HT1080 (cell line): ENCODE results near the gene ZNF552. TPM values are rescaled to one million over a fixed set of nuclear protein-coding genes. Genes with fewer than 3 reads are reported as not detected.
A peak's percentile ranks its signal among the peaks of the same experiment; 100 is the strongest.
"Not testable (repeated sequence)": the region's sequence is repeated elsewhere in the genome, so short reads cannot be mapped to it uniquely, and the experiment has no call there.

Source experiments
- DNase-seq: peaks from one replicate; pipeline ENCODE4 v3.0.0-alpha.2; 2015; ENCODE audit warnings: low read depth
- total RNA-seq: library from RNA; depleted of rRNA; stranded (reverse); fragments of >200 nt; shearing (Covaris generic); gene quantifications from 2 replicates; pipeline ENCODE4 v1.2.3, GENCODE V29; 2014

The ZNF552 gene
- total RNA-seq, 1 experiment from 2014 or later, result 6.7 TPM

DNA sequence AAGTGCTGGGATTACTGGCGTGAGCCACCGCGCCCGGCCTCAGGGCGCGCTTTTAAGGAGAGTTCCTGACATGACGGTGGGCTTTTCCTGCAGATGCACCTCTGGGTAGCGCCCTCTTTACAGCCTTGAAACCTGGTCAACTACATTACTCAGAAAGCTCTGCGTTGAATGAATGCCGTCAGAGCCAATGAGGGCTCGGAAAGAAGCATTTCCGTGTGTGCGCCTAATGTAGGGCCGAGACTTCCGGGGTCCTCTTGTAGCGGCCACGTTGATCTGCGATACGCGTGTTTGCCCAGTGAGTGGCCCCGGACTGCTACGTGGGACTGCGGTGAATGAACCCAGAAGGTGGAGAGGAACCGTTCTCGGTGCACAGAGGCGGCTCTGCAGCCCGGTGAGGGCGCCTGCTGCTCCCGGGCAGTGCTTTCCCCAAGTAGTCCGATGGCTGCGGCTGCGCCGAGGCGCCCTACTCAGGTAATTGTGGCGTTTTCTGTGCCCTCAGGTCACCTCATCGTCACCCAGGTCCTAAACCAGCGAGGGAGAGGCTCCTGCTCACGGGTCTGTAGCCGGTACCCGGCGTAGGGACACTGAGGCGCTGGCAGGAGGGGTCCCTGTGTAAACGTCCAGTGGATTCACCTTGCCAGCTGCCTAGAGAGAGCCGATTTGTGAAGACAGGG, 4.9 kb upstream of the ZNF552 start:
- peak; percentile 90 for DNase-seq

DNA sequence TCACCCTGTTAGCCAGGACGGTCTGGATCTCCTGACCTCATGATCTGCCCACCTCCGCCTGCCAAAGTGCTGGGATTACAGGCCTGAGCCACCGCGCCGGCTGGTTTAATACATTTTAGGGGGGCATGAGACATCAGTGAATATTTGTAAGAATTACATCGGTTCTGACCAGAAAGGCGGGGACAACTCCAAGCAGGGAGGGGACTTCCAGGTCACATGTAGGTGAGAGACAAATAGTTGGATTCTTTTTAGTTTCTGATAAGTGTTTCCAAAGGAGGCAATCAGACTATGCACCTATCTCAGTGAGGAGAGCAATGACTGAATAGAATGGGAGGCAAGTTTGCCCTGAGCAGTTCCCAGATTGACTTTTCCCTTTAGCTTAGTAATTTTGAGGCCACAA, 3.7 kb upstream of the ZNF552 start:
- DNase-seq, result no peak

DNA sequence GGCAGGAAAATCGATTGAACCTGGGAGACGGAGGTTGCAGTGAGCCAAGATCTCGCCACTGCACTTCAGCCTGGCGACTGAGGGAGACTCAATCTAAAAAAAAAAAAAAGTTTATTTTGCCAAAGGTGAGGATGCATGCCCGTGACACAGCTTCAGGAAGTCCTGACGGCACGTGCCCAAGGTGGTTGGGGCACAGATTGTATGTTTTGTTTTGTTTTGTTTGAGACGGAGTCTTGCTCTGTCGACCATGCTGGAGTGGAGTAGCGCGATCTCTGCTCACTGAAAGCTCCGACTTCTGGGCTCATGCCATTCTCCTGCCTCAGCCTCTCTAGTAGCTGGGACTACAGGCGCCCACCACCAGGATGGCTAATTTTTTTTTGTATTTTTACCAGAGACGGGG, 3.3 kb upstream of the ZNF552 start:
- no peak for DNase-seq

DNA sequence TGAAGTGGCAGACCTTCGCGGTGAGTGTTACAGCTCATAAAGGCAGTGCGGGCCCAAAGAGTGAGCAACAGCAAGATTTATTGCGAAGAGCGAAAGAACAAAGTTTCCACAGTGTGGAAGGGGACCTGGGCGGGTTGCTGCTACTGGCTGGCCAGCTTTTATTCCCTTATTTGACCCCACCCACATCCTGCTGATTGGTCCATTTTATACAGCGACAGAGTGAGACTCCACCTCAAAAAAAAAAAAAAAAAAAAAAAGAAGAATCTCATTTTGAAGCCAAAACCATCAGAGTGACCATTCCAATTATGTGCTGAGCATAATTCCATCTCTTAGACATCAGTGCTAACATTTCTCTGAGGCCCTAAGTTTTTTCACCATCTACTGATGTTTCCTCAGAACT, 1.9 kb upstream of the ZNF552 start:
- no peak for DNase-seq

DNA sequence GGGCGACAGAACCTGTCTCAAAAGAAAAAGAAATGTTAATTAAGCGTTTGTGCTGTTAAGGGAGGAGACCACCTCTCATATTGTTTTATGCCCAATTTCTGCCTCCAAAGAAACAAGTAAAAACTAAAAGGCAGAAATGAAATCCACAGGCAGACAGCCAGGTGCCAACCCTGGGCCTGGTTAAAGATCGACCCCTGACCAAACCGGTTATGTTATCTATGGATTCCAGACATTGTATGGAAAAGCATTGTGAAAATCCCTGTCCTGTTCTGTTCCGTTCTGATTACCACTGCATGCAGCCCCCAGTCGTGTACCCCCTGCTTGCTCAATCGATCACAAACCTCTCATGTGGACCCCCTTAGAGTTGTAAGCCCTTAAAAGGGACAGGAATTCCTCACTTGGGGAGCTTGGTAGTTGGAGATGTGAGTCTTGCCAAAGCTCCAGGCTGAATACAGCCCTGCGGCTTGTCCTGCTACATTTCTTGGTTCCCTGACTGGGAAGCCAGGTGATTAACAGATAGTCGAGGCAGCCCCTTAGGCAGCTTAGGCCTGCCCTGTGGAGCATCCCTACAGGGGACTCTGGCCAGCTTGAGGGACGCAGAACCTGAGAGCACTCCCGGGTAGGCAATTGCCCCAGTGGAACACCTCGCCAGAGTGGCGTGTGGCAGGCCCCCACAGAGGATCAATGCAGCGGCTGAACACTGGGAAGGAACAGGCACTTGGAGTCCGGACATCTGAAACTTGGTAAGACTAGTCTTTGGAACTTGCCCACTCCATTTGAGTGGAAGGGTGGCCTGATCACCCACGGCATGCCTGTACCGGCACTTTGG, 748 bp upstream of the ZNF552 start:
- DNase-seq, result no peak

DNA sequence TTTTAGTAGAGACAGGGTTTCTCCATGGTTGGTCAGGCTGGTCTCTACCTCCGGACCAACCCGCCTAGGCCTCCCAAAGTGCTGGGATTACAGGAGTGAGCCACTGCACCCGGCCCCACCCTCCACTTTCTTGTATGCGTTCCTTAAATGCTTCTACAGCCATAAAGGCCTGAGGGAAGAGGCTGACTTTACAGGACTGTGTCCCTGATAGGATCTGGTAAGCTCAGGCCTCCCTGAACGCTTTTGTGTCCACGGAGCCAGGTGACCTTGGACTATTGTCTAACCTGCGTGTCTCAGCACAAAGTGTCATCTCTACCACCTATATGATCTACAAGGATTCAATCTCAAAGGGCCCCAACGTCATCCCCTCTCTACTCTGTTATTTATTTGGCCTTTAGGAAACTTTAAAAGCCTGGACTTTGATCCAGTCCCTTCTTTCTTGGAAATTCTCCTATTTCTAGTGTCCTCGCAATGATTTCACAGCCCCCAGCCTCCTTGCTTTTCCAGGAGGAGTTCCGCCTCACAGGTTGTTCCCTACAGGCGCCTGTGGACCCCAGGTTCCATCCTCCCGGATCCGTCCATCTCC, 701 bp downstream of the ZNF552 start:
- no peak for DNase-seq

DNA sequence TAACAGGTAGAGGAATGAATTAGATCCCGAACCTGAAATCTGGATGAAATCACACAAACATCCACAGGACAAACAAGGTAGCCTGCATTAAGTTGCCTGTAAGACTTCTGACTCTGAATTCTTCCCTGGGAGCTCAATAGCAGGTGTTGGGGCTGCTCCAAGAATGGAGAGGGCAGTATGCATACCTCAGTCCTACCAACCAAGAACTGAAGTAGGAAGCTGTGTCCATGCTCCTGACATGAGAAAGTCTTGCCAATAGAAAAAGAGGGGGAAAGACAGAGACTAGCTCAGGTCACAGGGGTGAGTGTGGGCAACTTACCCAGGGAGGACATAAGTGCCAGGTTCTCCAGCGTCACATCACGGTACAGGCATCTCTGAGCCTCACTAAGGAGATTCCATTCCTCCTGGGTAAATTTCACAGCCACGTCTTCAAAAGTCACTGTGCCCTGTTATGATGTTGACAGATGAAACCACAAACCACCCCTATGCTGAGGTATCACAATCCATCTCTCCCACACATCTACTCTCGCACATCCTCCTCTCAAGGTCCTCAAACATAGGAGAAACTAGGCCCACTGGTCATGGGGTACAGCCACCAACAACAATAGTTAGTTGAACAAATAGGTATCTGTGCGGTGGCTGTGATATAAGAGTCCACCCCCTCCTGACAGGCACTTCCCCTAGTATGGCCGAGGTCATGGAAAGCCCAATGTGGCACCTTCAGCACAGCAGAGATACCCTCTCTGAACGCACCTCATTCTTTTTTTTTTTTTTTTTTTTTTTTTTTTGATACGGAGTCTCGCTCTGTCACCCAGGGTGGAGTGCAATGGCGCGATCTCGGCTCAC, 1.5 kb downstream of the ZNF552 start:
- not testable (repeated sequence) for DNase-seq

DNA sequence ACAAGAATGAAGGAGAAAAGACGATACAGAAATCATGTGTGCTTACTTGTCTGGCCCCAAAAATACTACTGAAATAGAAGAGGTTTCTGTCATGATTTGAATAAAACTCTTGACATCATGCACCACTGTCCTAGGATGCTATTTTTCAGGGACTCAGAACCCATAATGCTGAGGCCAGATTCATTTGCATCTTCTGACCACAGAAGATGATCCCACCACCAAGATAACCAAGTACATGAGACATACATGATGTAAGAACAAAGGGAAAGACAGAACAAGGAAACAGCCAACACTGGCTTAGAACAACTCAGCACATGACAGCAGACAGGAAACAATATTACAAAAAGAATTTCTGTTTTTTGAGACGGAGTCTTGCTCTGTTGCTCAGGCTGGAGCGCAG, 2.5 kb downstream of the ZNF552 start:
- no peak for DNase-seq

DNA sequence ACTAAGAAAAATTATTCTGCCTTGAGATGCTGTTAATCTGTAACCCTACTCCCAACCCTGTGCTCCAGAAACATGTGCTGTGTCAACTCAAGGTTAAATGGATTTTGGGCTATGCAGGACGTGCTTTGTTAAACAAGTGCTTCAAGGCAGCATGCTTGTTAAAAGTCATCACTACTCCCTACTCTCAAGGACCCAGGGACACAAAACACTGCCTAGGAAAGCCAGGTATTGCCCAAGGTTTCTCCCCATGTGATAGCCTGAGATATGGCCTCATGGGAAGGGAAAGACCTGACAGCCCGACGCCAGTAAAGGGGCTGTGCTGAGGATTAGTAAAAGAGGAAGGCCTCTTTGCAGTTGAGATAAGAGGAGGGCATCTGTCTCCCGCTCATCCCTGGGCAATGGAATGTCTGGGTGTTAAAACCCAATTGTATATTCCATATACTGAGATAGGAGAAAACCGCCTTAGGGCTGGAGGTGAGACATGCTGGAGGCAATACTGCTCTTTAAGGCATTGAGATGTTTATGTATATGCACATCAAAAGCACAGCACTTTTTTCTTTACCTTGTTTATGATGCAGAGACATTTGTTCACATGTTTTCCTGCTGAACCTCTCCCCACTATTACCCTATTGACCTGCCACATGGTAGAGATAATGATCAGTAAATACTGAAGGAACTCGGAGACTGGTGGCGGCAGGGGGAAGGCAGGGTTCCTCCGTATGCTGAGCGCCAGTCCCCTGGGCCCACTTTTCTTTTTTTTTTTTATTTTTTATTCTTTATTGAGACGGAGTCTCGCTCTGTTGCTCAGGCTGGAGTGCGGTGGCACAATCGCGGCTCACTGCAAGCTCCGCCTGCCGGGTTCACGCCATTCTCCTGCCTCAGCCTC, 4.1 kb downstream of the ZNF552 start:
- not testable (repeated sequence) for DNase-seq

DNA sequence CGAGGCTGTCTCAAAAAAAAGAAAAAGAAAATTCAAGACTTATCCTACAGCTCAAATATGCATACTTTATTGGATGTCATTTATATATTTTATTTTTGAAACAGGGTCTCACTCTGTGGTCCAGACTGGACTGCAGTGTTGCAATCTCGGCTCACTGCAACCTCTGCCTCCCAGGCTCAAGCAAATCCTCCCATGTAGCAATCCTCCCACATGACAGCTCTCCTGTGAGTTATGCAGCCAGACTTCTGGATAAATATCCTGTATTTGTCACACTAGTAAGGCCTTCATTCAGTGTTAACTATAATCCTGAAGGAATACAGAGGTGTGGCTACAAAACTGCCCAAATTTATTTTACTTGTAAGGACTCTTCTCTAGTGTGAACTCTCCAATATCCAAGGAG, 7.2 kb downstream of the ZNF552 start:
- no peak for DNase-seq

DNA sequence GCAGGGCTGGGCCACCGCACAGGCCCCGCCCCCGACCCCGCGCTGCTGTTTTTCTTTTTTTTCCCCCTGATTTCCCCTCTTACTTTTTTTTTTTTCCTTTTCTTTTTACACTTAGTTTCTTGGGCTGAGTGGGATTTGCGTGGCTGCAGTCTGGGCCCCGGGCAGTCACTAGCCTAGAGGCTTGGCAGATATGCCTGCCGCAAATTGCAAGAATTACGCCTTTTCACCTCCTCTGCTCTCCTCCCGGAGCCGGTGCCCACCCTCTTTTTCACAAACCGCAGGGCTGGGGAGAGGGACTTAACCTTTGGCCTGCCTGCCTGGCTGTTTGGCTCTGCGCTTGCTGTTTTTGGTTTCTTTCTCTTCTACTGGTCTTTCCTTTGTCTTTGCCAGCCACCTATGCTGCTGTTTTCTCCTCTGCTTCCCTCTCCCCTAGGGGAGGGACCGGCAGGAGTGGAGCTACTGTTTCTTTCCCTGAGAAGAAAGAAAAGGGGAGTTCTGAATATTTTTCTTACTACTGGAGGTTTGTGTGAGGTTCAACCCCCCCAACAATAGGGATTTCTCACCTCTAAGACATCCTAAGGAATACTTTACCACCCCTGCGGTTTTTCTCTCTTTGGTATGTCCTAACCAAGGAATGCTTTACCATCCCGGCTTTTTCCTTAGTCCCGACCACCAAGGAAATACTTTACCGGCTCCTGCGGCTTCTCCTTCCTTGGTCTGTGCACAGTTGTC, 11.0 kb downstream of the ZNF552 start:
- peak; percentile 87 for DNase-seq

DNA sequence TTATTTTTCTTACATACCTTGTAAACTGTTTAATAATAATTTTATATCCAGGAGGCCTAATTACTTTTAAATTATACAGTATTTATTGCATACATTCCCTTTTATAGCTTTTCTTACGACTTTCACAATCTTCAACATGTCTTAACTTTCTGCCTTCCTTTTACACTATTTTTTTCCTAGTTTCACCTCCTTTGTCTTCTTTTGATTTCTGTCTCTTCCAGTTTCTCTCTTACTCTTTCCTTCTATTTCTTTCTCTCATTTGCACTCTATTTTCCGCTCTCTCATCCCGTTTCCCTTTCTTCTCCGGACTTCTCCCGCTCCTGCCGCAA, 11.5 kb downstream of the ZNF552 start:
- DNase-seq, result no peak

DNA sequence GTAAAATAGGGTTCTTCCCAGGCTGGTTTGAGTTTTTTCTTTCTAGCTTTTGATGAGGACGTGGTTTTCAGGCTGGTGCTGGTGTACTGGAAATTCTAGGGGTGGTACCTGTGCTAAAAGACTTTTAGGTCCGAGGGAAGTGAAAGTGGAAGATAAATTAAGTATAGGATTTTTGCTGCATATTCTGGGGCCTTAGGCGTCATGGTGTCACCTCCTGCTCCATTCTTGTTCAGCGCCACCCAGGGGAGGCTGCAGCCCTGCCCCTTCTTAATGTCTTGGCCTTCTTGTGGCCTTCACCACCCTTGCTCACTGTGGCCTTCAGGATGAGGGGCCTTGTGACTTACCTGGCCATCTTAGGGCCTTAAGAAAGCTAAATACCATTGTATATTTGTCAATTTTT, 12.4 kb downstream of the ZNF552 start:
- DNase-seq, result no peak

DNA sequence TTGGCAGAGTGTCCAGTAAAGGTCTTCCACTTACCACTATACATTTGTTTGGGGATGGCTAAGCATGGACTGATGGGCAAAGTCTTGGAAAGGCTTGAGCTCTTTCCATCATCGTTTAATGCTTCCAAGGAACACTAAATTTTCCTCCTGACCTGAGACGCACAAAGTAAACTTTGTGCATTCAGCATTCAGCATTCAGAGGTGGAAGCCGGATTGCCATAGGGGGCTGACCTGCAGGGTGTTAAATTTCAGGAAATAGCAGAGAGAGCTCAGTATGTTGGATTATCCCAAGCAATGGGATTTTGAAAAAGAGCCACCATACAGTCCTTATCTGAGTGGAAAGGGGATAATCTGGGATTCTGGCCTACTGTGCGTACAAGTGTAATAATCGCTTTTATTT, 14.0 kb downstream of the ZNF552 start:
- DNase-seq, result no peak

DNA sequence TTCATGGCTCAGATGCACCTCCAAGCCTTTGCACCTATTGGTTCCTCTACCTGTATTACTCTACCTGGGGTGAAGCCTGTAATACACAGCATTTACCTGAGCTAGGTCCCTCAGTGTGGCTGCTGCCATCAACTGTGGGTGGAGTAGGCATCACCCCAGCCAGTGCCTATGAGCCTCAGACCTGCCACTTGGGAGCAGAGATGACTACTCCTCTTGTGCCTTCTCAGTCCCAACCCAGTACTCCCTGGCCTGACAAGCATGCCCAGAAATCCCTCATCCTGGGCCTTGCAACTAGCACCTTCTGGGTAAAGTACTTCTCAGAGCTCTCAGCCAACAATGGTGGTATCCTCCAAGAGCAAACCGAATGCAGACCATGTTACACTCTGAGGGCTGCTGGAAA, 18.1 kb downstream of the ZNF552 start:
- DNase-seq, result not testable (repeated sequence)

DNA sequence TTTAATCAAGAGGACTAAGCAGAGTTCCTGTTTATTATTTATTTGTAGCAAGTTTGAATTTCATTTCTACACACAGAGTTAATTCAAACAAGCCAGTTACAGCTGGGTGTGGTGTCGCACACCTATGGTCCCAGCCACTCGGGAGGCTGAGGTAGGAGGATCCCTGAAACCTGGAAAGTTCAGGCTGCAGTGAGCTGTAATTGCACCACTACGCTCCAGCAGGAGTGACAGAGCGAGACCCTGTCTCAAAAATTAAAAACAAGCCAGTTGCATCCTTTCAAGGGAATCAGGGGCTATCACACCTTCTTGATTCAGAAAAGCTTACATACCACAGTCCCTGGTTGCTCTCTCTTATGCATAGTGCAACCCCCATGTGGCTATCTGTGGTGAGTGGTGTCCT, 25.4 kb downstream of the ZNF552 start:
- no peak for DNase-seq

DNA sequence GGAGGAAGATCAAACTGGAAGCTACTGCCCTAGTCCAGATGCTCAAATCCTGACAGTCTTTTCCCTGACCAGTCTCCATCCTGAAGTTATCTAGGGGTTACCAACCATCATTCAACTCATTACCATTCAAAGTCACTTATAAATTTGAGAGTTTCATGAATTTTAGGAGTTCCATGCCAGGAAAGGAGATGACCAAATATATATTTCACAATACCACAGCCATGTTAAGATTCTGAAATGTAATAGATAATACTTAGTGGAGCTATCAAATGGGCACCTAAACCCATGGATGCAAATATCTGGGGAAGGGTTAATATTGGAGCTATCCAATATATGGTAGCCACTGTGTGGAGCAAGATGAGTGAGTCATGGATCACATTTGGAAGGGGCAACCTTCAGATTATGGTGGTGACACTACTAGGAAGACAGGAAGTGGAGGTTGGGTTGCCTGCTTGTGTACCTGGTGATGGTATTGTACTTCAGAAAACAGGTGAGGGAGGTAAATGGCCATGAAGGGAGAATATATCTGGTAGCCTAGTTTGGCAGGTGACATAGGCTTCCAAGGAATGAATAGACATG, 26.5 kb downstream of the ZNF552 start:
- DNase-seq, result no peak

DNA sequence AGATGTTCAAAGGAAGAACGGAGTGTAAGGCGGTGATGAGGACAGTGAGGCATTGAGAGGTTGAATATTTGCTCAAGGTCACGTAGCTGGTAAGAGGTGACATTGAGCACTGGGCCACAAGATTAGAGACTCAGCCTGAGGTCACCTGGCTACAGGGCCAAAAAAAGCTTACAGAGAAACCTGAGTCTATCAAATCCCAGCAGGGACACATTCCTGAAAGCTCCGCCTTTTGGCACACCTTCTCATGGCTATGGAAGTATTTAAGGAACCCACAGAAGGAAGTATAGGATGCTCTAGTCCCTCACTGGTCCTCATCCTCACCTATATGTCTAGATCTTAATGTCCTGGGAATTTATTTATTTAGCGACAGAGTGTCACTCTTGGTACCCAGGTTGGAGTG, 27.8 kb downstream of the ZNF552 start:
- DNase-seq, result no peak

DNA sequence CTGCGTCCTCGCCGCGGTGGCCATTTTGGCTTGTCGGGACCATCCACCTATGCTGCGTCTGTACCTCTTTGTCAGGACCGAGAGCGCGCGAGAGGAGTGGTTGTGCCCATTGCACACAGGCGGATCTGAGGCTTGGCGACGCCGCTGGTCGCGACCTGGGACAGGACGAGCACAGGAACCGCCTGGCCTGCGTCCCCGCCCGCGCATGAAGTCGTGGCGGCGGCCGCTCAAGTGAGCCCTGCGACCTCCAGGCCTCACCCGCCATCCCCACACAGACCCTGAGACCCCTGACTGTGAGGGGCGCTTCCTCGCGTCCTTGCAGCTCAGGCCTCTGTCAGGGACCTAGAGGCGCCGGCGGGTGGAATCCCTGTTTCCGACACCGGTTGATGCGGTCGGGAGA, 28.4 kb downstream of the ZNF552 start:
- DNase-seq, result no peak
